ENCODE data around the gene PNPLA1. TPM values are rescaled to one million over a fixed set of nuclear protein-coding genes. Genes with fewer than 3 reads are reported as not detected.

The PNPLA1 gene
- total RNA-seq, 1 donor from 2014 or later = not detected

DNA sequence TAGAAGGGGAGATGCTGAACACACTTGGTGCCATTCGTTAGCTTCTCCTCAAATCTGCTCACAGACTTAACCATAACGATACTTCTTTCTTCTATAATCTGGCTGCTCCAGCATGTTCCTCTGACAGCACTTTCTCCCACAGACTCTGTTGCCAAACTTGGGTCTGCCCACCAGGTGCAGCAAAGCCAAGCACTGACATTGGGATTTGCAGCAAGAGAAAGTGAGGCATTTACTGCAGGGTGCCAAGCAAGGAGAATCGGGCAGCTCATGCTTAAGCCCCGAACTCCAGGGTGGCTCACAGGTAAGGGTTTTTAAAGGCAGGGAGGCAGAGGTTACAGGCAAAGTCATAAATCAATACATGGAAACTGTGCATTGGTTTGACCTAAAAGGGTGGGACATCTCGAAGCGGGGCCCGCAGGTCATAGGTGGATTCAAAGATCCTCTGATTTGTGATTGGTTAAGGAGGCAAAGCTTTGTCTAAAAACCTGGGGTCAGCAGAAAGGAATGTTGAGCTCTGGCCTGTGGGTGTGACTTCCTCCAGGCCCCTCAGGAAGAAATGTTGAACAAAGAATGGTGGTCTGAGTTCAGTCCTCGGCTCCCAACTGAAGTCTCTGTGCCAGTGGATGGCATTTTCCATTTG lies 25.1 kb upstream of the PNPLA1 start:
- DNase-seq (ENCODE audit: low spot score) = no peak
- intact Hi-C loops (cut with DNase I) = no loop called here

DNA sequence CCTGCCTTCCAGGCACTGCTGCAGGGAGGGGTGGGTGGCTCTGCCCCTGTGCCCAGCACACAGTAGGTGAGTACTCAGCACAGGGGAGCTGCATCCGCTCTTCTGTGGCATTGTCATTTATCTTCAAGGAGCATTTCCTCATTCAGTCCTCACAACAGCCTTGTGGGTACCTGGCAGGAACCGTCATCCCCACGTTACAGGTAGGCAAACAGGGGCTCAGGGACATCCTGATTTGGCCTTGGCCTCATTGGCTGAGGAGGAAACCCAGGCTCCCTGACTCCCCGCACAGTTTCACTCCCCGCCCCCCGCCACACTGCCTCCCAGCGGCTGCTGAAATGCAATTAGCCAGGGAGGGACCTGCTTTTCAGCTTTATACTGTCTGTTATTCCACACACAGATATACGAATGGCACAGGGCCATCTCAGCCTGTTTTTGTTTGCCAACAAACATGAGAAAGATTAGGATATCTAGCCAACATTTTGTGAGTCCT lies 24.2 kb upstream of the PNPLA1 start:
- no peak for DNase-seq (ENCODE audit: low spot score)
- intact Hi-C loops (cut with DNase I) = no loop called here

DNA sequence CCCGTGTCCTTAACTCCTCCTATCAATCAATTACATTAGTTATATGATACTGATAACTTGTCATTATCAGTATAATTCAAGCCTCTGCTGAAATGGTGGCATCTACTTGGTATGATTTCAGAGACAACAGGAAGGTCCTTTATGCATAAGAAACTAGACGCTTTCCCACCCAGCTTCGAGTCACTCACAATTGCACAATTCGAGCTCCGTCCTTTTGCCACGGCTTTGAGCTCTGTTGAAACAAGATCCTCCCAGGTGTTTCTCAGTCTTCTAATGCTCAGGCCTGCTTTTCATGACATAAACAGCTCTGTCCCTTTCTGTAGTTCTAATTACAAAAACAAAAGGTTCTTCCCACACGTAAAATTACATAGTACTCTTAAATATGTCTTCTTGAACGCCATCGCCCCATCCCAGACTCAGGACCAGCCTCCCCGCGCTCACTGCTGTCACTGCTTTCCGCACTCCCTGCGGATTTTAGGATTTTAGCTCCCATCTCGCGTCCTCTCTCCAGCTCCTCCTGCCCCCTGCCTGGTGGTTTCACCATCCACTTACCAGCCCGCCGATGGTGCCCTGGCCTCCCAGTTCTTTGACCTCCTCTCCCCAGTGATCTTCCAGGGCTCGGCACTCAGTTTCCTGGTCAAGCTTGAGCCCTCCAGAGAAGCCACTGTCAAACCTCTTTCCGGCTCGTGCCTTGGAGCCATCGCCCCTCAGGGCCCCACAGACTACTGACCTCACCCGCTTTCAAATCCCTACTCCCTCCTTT lies 23.2 kb upstream of the PNPLA1 start:
- intact Hi-C loops (cut with DNase I) = no loop called here
- no peak for DNase-seq (ENCODE audit: low spot score)

GRCh38 chr6:36247693-36248092 lies 22.2 kb upstream of the PNPLA1 start:
- DNase-seq (ENCODE audit: low spot score) = no peak
- intact Hi-C loops (cut with DNase I) = no loop called here

DNA sequence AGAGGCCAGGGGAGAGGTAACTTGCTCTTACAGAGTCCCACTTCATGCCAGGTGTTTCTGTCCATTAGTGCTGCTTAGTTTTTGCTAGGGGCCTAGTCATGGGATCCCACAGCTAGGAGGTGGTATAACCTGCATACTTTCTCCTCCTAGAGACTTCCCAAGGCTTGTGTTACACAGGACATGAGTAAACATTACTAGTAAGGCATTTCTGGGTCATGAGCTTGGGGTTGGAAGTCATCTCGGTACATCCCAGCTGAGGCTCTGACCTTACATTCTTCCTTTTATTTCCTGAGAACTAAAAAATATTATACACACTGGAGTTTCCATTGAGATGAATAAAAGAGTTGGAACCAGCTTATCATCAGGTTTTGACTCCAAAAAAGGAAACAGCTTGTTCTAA lies 20.9 kb upstream of the PNPLA1 start:
- intact Hi-C loops (cut with DNase I) = no loop called here
- no peak for DNase-seq (ENCODE audit: low spot score)

DNA sequence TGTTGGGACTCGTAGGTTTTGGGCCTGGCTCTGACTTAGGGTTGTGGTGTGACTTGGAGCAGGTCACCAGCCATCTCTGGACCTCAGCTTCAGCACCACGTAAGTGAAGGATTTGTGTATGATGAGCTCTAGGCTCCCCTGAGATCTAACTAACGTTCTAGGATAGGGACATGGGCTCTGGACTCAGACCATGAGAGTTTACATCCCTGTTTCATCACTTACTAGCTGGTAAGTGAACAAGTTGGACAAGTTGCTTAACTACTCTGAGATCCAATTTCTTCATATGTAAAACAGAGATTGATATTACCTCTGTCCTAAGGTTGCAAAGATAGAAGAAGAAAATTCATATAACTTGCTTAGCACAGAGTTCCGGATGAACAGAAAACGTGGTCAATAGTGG lies 20.3 kb upstream of the PNPLA1 start:
- DNase-seq (ENCODE audit: low spot score) = no peak
- intact Hi-C loops (cut with DNase I) = no loop called here

DNA sequence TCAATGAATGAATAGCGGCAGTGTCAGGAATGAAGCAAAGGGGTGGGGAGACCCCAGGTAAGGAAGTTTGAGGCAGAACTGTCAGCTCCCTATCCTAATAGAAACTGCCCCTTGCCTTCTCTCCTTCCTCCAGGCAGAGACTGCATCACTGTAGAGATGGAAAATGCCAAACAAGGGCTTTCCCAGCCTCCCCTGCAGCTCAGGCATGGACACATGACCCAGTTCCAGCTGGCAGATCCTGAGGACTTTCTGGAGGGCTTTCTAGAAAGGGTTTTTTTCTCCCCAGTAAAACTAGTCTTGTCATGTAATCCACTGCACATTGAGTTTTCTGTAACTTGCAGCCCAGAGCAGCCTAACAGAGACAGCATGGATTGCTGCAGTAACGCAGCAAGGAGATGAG lies 17.9 kb upstream of the PNPLA1 start:
- DNase-seq (ENCODE audit: low spot score) = no peak

DNA sequence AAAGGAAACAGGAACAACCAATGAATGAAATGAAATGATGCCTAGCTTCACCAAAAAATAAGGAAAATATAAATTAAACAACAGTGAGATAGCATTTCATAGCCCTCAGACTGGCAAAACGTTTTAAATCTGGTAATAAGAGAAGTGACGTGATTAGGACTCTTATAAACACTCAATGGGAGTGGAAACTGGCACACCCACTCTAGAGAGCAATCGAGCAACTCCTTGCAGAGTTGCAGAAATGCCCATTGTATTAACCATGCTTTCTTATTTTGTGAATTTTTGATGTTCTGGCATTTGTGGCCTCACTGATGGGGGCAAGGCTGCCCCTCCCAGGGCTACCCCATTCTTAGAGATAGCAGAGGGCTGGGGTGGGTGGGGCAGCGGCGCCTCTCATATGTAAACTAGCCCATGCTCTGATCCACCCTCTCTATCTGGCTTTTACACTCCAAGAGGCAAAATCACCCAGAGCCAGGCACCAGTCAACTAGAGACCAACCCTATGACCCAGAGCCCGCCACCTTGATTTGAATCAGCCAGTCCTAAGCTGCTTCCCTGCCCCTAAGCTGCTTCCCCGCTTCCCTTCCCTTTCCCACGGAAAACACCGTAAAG lies 6.4 kb upstream of the PNPLA1 start:
- DNase-seq (ENCODE audit: low spot score) = no peak
- intact Hi-C loops (cut with DNase I) = no loop called here

More for the DNA sequence above, 17.9 kb upstream of the PNPLA1 start:
- intact Hi-C loops (cut with DNase I) = no loop called here

DNA sequence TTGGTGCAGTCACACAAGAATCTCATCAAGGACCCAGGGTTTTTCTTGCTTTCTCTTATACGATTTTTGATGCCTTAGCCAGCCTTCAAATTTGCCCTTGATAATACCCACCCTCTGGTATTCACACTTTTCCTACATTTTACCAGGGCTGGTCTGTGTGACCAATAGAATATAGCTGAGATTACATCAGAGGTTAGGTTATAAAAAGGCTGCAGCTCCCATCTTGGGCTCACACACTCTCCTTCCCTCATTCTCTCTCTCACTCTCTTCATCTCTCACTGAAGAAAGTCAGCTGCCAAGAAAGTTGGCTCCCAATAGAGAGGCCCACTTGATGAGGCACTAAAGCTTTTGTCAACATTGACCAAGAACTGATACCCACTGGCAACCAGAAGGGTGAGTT lies 4.1 kb upstream of the PNPLA1 start:
- DNase-seq (ENCODE audit: low spot score) = no peak

DNA sequence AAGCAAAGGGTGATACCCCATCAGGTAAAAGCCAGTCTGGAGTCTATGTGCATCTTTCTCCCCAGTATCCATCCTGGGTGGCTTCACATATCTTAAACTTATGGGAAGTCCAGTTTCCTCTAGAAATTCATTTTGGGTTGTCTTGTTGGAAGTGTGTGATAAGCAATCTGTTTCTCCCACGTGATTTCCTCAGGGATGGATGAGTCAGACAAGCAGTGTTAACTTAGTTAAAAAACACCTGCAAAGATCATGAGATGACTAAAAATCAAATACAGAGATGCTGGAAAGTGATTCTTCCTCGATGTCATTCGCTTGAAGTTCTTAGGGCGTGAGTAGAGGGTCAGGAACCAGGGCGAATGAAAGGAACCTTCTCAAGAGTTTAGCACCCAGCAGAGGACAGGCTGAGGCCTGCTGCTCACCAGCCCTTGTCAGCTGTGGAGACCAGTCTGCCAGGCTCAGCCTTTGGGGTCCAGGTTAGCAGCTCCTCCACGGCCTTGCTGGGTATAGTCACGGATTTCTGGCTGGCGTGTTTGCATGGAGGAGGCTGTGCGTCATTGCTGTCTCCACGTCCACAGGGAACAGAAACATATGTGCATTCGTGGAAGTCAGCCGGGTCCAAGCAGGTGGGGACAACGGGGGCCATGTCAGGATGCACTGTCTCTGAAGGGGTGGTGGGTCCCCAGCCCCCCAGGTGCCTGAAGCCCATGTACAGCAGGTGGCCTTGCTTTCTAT lies 2.8 kb upstream of the PNPLA1 start:
- intact Hi-C loops (cut with DNase I) = no loop called here
- no peak for DNase-seq (ENCODE audit: low spot score)

More for the DNA sequence above, 4.1 kb upstream of the PNPLA1 start:
- intact Hi-C loops (cut with DNase I) = no loop called here

DNA sequence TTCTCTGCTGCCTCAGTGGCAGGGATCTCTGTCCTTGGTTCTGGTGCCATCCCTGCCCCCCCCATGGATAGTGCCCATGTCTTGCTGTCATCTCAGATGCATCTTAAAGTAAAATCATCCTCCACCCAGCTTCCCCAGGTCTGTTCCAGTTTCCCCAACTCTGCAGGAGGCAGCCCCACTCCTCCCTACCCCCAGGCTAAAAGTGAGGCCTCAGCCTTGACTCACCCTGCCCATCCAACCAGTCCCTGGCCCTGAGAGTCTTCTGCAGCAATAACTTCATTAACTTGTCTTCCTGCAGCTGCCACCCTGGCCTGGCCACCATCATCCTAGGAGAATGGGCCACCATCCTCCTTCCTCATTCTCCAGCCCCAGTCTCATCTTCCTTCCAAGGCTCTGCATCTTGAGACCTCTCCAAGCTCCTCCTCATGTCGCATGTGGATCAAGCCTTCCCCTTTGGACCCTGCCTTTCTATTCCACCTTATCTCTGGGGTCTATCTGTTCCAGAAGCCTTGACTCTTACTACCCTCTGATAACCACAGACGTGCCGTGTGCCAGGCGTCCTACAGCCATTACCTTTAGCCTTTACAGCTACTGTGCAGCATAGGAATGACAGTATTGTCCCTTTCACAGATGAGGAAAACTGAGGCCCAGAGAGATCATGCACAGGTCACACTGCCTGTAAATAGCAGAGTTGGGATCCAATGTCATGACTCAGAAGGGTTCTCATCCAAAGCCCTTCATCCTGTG lies 2.0 kb upstream of the PNPLA1 start:
- DNase-seq (ENCODE audit: low spot score) = no peak
- intact Hi-C loops (cut with DNase I) = no loop called here

- intact Hi-C loops (cut with DNase I) = no loop called here
These were observed 1.2 kb upstream of the PNPLA1 start for GRCh38 chr6:36268478-36269275.

DNA sequence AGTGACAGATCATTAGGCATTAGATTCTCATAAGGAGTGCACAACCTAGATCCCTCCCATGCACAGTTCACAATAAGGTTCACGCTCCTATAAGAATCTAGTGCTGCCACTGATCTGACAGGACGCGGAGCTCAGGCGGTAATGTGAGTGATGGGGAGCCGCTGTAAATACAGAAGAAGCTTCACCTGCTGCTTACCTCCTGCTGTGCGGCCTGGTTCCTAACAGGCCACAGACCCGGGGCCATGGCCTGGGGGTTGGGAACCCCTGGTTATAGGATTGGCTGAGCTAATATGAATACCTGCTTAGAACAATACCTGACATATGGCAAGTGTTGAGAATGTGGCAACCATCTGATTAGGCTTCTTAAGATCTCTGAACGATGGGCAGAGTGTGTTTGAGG lies 2.4 kb downstream of the PNPLA1 start:
- intact Hi-C loops (cut with DNase I) = no loop called here
- DNase-seq (ENCODE audit: low spot score) = no peak

More at GRCh38 chr6:36268478-36269275, 1.2 kb upstream of the PNPLA1 start:
- DNase-seq (ENCODE audit: low spot score) = no peak

DNA sequence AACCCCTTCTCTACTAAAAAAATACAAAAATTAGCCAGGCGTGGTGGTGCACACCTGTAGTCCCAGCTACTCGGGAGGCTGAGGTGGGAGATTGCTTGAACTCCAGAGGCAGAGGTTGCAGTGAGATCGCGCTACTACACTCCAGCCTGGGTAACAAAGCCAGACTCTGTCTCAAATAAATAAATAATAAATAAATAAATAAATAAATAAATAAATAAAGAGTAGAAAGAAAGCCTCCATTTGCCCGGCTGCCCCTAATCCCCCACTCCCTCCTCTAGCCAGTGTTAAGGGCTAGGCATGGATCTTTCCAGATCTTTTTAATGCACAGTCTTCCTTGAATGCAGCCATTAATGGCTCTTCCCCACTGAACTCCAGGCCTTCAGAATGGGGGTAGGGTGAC lies 3.2 kb downstream of the PNPLA1 start:
- intact Hi-C loops (cut with DNase I) = no loop called here

DNA sequence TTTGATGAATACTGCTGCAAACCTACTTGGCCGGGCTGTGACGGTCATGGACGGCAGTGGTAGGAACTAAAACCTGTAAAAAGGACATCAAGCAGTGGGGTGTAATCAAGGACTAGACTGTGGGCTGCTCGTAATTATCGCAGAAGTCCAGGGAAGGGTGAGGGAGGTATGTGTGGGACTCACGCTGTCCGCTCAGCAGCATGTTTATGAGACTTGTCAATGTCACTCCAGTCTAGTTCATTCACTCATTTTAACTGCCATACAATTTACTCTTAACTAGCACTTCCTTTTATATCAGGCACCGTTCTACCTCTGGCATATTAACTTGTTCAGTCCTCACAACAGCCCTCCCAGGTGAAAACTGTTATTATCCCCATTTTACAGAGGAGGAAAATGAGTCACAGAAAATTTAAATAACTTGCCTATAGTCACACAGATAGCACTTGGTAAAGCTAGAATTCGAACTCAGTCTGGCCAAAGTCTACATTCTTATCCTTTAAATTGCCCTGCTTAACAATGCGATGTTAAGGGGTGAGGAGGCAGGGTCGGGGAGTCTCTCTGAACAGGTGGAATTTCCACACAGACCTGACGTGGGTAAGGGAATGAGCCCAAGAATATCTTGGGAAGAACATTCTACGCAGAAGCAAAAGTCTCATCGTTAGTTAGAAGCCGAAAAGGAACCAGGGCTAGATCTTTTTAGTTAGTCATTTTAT lies 4.1 kb downstream of the PNPLA1 start:
- intact Hi-C loops (cut with DNase I) = no loop called here
- DNase-seq (ENCODE audit: low spot score) = no peak

More for the DNA sequence above, 3.2 kb downstream of the PNPLA1 start:
- DNase-seq (ENCODE audit: low spot score) = no peak

DNA sequence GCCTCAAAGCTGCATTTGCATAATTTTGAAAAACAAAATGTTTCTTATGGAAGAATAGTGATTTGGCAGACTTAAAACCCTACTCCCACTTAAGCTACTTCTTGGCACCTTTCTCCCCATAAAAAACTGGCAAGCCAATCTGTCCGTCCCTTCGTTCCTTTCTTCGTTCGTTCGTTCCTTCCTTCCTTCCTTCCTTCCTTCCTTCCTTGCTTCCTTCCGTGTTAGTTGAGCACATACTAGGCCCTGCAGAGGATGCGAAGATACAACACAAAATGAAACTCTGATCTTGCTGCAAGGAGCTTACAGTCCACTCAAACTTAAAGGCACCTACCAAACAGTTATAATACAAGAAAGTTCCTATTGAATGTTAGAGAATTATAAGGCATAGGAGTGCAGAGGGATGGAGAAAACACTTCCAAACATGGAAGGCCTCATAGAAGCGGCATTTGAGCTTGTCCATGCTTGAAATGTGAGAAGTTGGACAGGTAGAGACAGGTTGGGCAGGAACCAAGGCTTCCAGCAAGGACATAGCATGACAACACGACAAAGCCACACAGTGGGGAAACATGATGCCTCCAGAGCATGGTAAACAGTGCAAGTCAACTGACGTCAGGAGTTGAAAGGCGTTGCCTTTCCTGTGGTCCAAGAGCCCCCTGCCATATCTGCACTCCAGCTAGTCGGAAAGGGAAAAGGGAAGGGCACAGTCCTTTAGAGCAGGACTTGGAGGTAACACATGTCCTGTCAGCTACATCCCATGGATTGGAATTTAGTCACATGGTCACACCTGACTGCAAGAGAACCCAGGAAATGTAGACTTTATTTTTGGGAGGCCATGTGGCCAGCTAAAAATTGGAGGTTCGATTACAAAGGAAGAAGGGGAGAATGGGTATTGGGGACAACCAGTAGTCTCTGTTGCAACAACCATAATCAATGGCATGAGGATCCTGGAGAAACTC lies 7.0 kb downstream of the PNPLA1 start:
- intact Hi-C loops (cut with DNase I) = no loop called here
- DNase-seq (ENCODE audit: low spot score) = no peak

DNA sequence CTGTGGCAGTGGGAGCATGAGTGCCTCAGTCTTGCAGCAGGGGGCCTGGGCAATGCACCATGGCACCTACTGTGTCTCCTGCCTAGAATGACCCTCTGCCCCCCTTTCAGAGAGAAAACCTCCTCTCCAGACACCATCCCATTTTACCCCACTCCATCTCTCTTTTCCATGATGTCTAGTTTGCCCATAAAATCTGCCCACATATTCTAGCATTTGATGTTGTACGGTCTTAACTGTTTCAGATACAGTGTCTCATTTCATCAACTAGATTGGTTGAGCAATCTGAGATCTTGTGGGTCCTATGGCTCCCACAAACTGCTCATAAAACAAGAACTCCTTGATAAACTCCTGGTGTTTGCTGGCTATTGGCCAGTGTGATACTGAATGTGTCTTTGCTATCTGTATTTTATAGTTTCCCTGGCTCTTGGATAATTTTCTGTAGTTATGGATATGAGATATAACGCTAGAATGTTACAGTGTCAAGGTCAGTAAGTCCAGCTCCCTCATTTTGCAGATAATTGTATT lies 8.1 kb downstream of the PNPLA1 start:
- DNase-seq (ENCODE audit: low spot score) = no peak
- intact Hi-C loops (cut with DNase I) = no loop called here

All from cardiac septum (tissue), 1 donor.